ENCODE measurements around the gene MAPKAP1. TPM values are rescaled to one million over a fixed set of nuclear protein-coding genes. Genes with fewer than 3 reads are reported as not detected.

Gene MAPKAP1
- total and polyA plus RNA-seq, 2 of the 13 experiments (the other 11 are each of a cell fraction or from before 2014, with no cell fraction given) = 45.0 to 64.3 TPM

DNA sequence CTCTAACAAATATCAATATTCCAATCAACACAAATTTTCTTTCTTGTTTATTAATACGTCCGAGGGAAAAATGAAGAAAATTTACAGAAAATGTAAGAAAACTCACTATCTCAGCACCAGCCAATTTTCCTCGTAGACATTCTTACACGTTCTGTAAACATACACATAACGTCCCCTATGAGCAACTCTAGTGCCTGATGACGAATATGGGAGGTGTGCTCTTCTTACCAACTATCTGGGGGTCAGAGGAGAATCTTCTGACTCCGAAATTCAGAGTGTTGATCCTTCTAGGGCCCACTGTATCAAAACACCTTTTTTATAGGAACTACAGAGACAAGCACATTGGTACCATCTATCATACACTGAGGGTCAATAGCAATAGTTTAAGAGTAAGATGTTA is 246.7 kb downstream of the MAPKAP1 start:
- Histone ChIP-seq H4K20me1 (ENCODE audit: insufficient read depth, low read length) (no peaks in the 10 kb centered on the region), H2AFZ (ENCODE audit: low read length) (no peak overlapping the region), H3K9me3 (ENCODE audit: low read length) (peaks cover 7% of the 10 kb centered on the region; the same call in 1 of the 2 replicates), H3K27ac (ENCODE audit: extremely low read length, insufficient read depth, low read length) (no peak overlapping the region), H3K4me2 (ENCODE audit: low read depth, low read length) (no peak overlapping the region), H3K36me3 (replicated peaks in 1 of 2; ENCODE audit: control insufficient read depth in 1 of 2, insufficient read depth in 2 of 2, low read length in 2 of 2) (peaks cover 0 to 1% of the 10 kb centered on the region in 2 experiments; a peak in 2 of 5 replicates), H3K4me1 (ENCODE audit: insufficient read depth, low read length) (peaks cover 10% of the 10 kb centered on the region; the same call in 1 of the 2 replicates), H3K27me3 (ENCODE audit: control insufficient read depth in 1 of 2, insufficient read depth in 2 of 2, low read length in 2 of 2) (no peaks in the 10 kb centered on the region), H3K79me2 (ENCODE audit: insufficient read depth, low read length) (no peaks in the 10 kb centered on the region), H3K4me3 (replicated peaks in 1 of 3; ENCODE audit: insufficient read depth in 1 of 3, low read depth in 2 of 3, low read length in 3 of 3) (no peak overlapping the region), H3K9ac (ENCODE audit: insufficient read depth, low read depth, low read length) (no peak overlapping the region)
- in situ Hi-C loops (cut with HindIII; ENCODE audit: extremely low pct_ligation_motif_present, low pct_unique_long_range_greater_than_20kb) (no loop called here), intact Hi-C loops (cut with micrococcal nuclease; ENCODE audit: unreplicated experiment) (no loop called here)
- DNase-seq (ENCODE audit: low spot score) (no peak), FAIRE-seq (no peak), ATAC-seq (no peak)
- POLR2A ChIA-PET = no interaction called here
- WGBS (ENCODE audit: low lambda C conversion rate) = 95% methylated on average over 7 of the region's 7 CpGs
- no peak for TF ChIP-seq ZNF441 (CRISPR knock-in tag; IDR thresholded peaks at IDR 0.05; ENCODE audit: borderline replicate concordance)
- TF ChIP-seq TRIM24 (CRISPR knock-in tag; IDR thresholded peaks at IDR 0.05) = no peak
- TF ChIP-seq ISX (CRISPR knock-in tag; conservative IDR thresholded peaks at IDR 0.05) = no peak
- no TSS peak for BruUV-seq (replicated peaks)
- CTCF ChIA-PET (ENCODE audit: low intra/inter-chr PET ratio, low total read pairs) = no interaction called here

DNA sequence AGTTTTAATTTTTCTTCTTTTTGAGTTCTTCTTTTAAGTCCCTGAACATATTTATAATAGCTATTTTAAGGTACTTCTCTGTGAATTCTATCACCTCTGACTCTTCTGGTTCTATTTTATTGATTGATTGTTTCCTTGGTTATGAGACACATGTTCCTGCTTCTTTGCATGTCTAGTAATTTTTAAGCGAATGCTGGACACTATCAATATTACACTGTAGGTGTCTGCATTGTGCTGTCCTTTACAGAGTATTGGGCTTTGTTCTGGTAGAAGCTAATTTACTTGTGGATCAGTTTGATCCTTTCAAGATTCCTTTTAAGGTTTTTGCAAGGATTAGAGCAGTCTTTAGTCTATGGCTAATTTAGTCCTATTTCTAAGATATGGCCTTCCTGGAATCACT is 249.7 kb downstream of the MAPKAP1 start:
- intact Hi-C loops (cut with micrococcal nuclease; ENCODE audit: unreplicated experiment) = no loop called here
- Histone ChIP-seq H3K79me2 (ENCODE audit: insufficient read depth, low read length) (no peaks in the 10 kb centered on the region), H3K4me3 (replicated peaks in 1 of 3; ENCODE audit: insufficient read depth in 1 of 3, low read depth in 2 of 3, low read length in 3 of 3) (no peak overlapping the region), H3K4me2 (ENCODE audit: low read depth, low read length) (no peak overlapping the region), H3K27me3 (ENCODE audit: control insufficient read depth in 1 of 2, insufficient read depth in 2 of 2, low read length in 2 of 2) (no peaks in the 10 kb centered on the region), H3K36me3 (replicated peaks in 1 of 2; ENCODE audit: control insufficient read depth in 1 of 2, insufficient read depth in 2 of 2, low read length in 2 of 2) (no peaks in the 10 kb centered on the region), H3K9ac (ENCODE audit: insufficient read depth, low read depth, low read length) (no peak overlapping the region), H4K20me1 (ENCODE audit: insufficient read depth, low read length) (no peaks in the 10 kb centered on the region), H2AFZ (ENCODE audit: low read length) (no peak overlapping the region), H3K9me3 (ENCODE audit: low read length) (peaks cover 7% of the 10 kb centered on the region; the same call in 1 of the 2 replicates), H3K27ac (ENCODE audit: extremely low read length, insufficient read depth, low read length) (no peak overlapping the region), H3K4me1 (ENCODE audit: insufficient read depth, low read length) (no peaks in the 10 kb centered on the region)
- no peak for ATAC-seq
- DNase-seq (ENCODE audit: low spot score) = no peak
- BruUV-seq (replicated peaks) = no TSS peak
- POLR2A ChIA-PET = no interaction called here
- WGBS (ENCODE audit: low lambda C conversion rate) = 94% methylated on average over 1 of the region's 1 CpG
- CTCF ChIA-PET (ENCODE audit: low intra/inter-chr PET ratio, low total read pairs) = no interaction called here
- FAIRE-seq = no peak
- in situ Hi-C loops (cut with HindIII; ENCODE audit: extremely low pct_ligation_motif_present, low pct_unique_long_range_greater_than_20kb) = no loop called here
- TF ChIP-seq TAF1 (CRISPR knock-in tag; IDR thresholded peaks at IDR 0.05) = no peak
- no peak for TF ChIP-seq ZNF564 (CRISPR knock-in tag; IDR thresholded peaks at IDR 0.05)
- TF ChIP-seq ZNF557 (CRISPR knock-in tag; IDR thresholded peaks at IDR 0.05) = no peak
- TF ChIP-seq TBL1XR1 (IDR thresholded peaks at IDR 0.05; ENCODE audit: borderline replicate concordance, low read length, partially characterized antibody) = no peak
- TF ChIP-seq CCDC6 (CRISPR knock-in tag; IDR thresholded peaks at IDR 0.05) = no peak
- TF ChIP-seq ZKSCAN8 (CRISPR knock-in tag; IDR thresholded peaks at IDR 0.05; ENCODE audit: borderline replicate concordance) = no peak
- no peak for TF ChIP-seq ZNF713 (CRISPR knock-in tag; IDR thresholded peaks at IDR 0.05)
- TF ChIP-seq ASH2L (IDR thresholded peaks at IDR 0.05; ENCODE audit: insufficient read length, low read depth, low read length) = no peak
- TF ChIP-seq, protein P1, sequence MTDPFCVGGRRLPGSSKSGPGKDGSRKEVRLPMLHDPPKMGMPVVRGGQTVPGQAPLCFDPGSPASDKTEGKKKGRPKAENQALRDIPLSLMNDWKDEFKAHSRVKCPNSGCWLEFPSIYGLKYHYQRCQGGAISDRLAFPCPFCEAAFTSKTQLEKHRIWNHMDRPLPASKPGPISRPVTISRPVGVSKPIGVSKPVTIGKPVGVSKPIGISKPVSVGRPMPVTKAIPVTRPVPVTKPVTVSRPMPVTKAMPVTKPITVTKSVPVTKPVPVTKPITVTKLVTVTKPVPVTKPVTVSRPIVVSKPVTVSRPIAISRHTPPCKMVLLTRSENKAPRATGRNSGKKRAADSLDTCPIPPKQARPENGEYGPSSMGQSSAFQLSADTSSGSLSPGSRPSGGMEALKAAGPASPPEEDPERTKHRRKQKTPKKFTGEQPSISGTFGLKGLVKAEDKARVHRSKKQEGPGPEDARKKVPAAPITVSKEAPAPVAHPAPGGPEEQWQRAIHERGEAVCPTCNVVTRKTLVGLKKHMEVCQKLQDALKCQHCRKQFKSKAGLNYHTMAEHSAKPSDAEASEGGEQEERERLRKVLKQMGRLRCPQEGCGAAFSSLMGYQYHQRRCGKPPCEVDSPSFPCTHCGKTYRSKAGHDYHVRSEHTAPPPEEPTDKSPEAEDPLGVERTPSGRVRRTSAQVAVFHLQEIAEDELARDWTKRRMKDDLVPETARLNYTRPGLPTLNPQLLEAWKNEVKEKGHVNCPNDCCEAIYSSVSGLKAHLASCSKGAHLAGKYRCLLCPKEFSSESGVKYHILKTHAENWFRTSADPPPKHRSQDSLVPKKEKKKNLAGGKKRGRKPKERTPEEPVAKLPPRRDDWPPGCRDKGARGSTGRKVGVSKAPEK (CRISPR knock-in tag; IDR thresholded peaks at IDR 0.05; ENCODE audit: borderline replicate concordance) = no peak
- TF ChIP-seq SOX5 (CRISPR knock-in tag; IDR thresholded peaks at IDR 0.05; ENCODE audit: borderline replicate concordance) = no peak
- no peak for TF ChIP-seq ZNF816 (CRISPR knock-in tag; IDR thresholded peaks at IDR 0.05; ENCODE audit: borderline replicate concordance)
- no peak for TF ChIP-seq ZNF251 (CRISPR knock-in tag; IDR thresholded peaks at IDR 0.05)

Measured in HepG2 (cell line).